ENCODE measurements around the gene LEF1.

The LEF1 gene

DNA sequence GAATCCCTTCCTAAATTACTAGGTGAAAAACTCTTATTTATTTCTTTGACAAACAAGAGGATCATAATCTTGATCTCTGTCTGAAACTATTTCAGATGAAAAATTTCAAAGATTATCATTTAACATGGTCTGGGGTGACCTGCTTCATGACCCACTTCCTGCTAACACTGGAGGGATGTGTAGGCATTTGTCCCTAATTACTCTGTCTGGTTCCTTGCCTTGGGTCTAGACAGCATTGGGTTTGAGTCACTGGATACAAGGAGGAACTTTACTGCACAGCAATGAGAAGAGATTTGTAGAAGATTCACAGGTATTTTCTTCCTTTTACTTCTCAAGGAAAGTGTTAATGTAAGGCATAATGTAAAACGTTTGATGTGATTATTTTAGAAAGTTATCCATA is 67.9 kb downstream of the LEF1 start:
- TF ChIP-seq POLR2AphosphoS5 (IDR thresholded peaks at IDR 0.05; ENCODE audit: low read depth, low read length) (no peak), FOXP2 (optimal IDR thresholded peaks at IDR 0.05; ENCODE audit: borderline replicate concordance, extremely low read depth, extremely low read length, insufficient read depth) (no peak)

DNA sequence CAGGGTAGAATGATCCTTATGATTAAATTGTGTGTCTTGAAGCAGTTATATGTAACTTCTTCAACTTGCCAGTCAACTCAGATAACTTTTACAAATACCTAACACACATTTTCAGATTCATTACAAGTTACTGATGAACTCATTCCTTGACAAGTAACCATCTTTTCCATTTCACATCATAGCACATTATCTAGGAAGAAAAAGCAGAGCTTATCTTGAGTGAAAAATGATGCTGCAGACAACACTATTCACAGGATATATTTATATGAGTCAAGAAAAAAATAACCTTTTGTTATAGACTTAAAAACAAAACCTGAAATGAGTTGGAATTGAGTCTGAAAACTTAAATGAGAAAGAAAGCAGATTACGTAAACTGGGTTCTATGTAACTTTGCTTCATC is 68.9 kb downstream of the LEF1 start:
- TF ChIP-seq TAF1 (IDR thresholded peaks at IDR 0.05; ENCODE audit: borderline replicate concordance, insufficient read depth, low read length) (no peak), POLR2AphosphoS5 (IDR thresholded peaks at IDR 0.05; ENCODE audit: low read depth, low read length) (no peak), SIN3A (IDR thresholded peaks at IDR 0.05; ENCODE audit: borderline replicate concordance, insufficient read depth, low read length) (no peak), FOXP2 (optimal IDR thresholded peaks at IDR 0.05; ENCODE audit: borderline replicate concordance, extremely low read depth, extremely low read length, insufficient read depth) (no peak)
- TF ChIP-seq, protein P1, sequence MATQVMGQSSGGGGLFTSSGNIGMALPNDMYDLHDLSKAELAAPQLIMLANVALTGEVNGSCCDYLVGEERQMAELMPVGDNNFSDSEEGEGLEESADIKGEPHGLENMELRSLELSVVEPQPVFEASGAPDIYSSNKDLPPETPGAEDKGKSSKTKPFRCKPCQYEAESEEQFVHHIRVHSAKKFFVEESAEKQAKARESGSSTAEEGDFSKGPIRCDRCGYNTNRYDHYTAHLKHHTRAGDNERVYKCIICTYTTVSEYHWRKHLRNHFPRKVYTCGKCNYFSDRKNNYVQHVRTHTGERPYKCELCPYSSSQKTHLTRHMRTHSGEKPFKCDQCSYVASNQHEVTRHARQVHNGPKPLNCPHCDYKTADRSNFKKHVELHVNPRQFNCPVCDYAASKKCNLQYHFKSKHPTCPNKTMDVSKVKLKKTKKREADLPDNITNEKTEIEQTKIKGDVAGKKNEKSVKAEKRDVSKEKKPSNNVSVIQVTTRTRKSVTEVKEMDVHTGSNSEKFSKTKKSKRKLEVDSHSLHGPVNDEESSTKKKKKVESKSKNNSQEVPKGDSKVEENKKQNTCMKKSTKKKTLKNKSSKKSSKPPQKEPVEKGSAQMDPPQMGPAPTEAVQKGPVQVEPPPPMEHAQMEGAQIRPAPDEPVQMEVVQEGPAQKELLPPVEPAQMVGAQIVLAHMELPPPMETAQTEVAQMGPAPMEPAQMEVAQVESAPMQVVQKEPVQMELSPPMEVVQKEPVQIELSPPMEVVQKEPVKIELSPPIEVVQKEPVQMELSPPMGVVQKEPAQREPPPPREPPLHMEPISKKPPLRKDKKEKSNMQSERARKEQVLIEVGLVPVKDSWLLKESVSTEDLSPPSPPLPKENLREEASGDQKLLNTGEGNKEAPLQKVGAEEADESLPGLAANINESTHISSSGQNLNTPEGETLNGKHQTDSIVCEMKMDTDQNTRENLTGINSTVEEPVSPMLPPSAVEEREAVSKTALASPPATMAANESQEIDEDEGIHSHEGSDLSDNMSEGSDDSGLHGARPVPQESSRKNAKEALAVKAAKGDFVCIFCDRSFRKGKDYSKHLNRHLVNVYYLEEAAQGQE (IDR thresholded peaks at IDR 0.05; ENCODE audit: insufficient read depth in 1 of 2, low read depth in 2 of 2, low read length in 2 of 2) = no peak

DNA sequence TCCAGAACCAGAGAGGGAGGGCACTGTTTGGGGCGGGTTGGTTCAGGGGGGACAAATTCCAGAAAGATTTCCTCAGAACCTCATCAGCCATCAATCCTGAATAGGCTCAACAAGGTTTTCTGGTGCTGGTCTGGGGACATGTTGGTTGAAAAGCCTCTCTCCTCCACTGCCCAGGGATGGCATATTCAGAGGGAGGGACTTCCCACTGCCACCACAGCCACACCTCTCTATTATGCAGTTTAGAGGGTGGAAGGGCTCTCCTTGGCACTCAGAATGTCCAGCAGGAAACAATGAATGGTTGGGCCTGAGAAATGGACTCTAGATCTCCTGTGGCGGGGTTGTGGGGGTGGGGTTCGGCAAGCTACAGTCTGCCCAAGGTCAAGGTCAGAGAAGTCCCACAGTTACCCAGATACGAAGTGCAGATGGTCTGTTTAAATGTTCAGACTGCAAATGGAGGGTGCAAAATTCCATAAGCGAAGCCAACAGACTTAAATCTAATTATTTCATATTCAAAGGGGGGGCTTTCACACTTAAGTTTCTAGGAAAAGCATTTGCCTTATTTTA is 70.7 kb downstream of the LEF1 start:
- TF ChIP-seq, protein P1 (IDR thresholded peaks at IDR 0.05; ENCODE audit: insufficient read depth in 1 of 2, low read depth in 2 of 2, low read length in 2 of 2) = no peak
- no peak for TF ChIP-seq TAF1 (IDR thresholded peaks at IDR 0.05; ENCODE audit: borderline replicate concordance, insufficient read depth, low read length)
- TF ChIP-seq FOXP2 (optimal IDR thresholded peaks at IDR 0.05; ENCODE audit: borderline replicate concordance, extremely low read depth, extremely low read length, insufficient read depth) = no peak
- TF ChIP-seq SIN3A (IDR thresholded peaks at IDR 0.05; ENCODE audit: borderline replicate concordance, insufficient read depth, low read length) = no peak
- no peak for TF ChIP-seq POLR2AphosphoS5 (IDR thresholded peaks at IDR 0.05; ENCODE audit: low read depth, low read length)

DNA sequence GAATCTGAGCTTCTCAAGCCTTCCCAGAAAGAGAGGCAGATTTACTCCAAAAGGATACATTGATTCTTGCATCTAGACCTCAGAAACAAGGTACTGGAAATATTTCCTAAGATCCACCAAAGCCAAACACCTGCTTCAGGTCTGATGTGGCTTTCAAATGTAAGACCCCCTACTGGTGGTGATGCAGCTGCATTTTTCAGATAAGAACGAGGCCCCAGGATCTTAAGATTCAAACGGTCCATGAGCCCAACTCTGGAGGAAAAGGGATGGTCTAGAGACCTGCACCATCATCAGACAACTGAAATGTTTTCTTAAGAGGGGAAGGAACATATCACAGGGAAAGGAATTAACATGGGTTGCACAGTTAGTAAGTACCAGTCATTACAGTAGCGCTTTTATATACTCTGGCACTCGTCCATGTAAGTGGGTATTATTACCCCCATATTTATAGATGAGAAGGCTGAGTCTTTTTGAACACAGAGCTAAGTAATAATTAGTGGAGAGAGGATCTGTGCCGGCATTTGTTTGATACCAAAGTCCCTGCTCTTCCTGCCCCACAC is 73.7 kb downstream of the LEF1 start:
- TF ChIP-seq SIN3A (IDR thresholded peaks at IDR 0.05; ENCODE audit: borderline replicate concordance, insufficient read depth, low read length) (no peak), POLR2AphosphoS5 (IDR thresholded peaks at IDR 0.05; ENCODE audit: low read depth, low read length) (no peak), FOXP2 (optimal IDR thresholded peaks at IDR 0.05; ENCODE audit: borderline replicate concordance, extremely low read depth, extremely low read length, insufficient read depth) (no peak), TAF1 (IDR thresholded peaks at IDR 0.05; ENCODE audit: borderline replicate concordance, insufficient read depth, low read length) (no peak)
- TF ChIP-seq, protein P1 (IDR thresholded peaks at IDR 0.05; ENCODE audit: insufficient read depth in 1 of 2, low read depth in 2 of 2, low read length in 2 of 2) = no peak

DNA sequence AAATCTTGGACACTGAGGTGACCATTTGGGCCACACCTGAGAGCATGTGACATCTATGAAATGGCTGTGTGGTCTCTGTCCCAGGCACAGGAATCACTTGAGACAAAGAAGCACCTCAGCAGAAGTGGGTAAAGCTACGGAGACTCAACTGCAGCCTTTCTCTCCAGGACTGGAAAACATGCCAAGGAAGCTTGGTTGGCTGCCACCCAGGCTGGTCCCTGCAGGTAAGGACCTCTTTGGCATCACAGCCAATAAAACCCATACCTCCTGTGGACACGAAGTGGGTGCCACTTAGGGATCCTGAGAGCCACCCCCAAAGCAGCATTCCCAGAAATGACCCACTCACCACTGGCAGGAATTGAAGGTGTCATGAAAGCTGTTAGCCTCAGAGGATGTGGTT is 74.6 kb downstream of the LEF1 start:
- TF ChIP-seq, protein P1 (IDR thresholded peaks at IDR 0.05; ENCODE audit: insufficient read depth in 1 of 2, low read depth in 2 of 2, low read length in 2 of 2) = no peak
- TF ChIP-seq FOXP2 (optimal IDR thresholded peaks at IDR 0.05; ENCODE audit: borderline replicate concordance, extremely low read depth, extremely low read length, insufficient read depth) (no peak), SIN3A (IDR thresholded peaks at IDR 0.05; ENCODE audit: borderline replicate concordance, insufficient read depth, low read length) (no peak), TAF1 (IDR thresholded peaks at IDR 0.05; ENCODE audit: borderline replicate concordance, insufficient read depth, low read length) (no peak), POLR2AphosphoS5 (IDR thresholded peaks at IDR 0.05; ENCODE audit: low read depth, low read length) (no peak)

Data from PFSK-1 (cell line).